Measurements from ENCODE around the gene SHOC1. TPM values are rescaled to one million over a fixed set of nuclear protein-coding genes. Genes with fewer than 3 reads are reported as not detected.

The SHOC1 gene
- total RNA-seq, 2 donors from 2014 or later, result not detected

DNA sequence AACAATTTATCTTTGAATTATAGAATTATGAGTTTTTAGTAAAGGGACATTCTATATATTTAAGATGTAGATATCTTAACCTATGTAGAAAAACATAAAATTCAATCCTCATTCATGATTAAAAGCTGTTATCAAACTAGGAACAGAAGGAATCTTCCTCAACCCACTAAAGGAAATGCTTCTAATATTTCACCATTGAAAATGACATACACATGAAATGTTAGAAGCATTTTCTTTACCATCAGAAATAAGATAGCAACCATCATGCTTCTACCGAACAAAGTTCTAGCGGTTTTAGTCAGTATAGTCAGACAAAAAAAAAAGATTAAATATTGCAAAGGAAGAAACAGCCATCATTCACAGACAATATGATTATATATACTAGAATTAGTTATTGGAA lies 32.2 kb downstream of the SHOC1 start:
- Histone ChIP-seq H3K9ac (ENCODE audit: extremely low read depth, low read length, poor library complexity, severe bottlenecking) (no peak overlapping the region), H3K4me1 (ENCODE audit: control insufficient read depth, insufficient read depth, low read length) (no peaks in the 10 kb centered on the region), H3K27ac (ENCODE audit: low read depth, low read length) (no peak overlapping the region), H3K4me3 (ENCODE audit: low read length) (no peak overlapping the region), H3K27me3 (ENCODE audit: control insufficient read depth, insufficient read depth, low read length, poor library complexity, severe bottlenecking) (no peaks in the 10 kb centered on the region), H3K36me3 (ENCODE audit: control insufficient read depth, insufficient read depth, low read length) (no peaks in the 10 kb centered on the region), H3K9me3 (ENCODE audit: control insufficient read depth, low read length) (no peaks in the 10 kb centered on the region)
- Mint-ChIP-seq H3K4me1 (no peaks in the 10 kb centered on the region), H3K4me3 (no peak overlapping the region), H3K9me3 (peaks cover 15% of the 10 kb centered on the region), H3K27ac (no peak overlapping the region), H3K36me3 (ENCODE audit: low read depth) (peaks cover 5% of the 10 kb centered on the region), H3K27me3 (ENCODE audit: insufficient read depth) (no peaks in the 10 kb centered on the region)
- no peak for DNase-seq
- TF ChIP-seq, protein P1, sequence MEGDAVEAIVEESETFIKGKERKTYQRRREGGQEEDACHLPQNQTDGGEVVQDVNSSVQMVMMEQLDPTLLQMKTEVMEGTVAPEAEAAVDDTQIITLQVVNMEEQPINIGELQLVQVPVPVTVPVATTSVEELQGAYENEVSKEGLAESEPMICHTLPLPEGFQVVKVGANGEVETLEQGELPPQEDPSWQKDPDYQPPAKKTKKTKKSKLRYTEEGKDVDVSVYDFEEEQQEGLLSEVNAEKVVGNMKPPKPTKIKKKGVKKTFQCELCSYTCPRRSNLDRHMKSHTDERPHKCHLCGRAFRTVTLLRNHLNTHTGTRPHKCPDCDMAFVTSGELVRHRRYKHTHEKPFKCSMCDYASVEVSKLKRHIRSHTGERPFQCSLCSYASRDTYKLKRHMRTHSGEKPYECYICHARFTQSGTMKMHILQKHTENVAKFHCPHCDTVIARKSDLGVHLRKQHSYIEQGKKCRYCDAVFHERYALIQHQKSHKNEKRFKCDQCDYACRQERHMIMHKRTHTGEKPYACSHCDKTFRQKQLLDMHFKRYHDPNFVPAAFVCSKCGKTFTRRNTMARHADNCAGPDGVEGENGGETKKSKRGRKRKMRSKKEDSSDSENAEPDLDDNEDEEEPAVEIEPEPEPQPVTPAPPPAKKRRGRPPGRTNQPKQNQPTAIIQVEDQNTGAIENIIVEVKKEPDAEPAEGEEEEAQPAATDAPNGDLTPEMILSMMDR (conservative IDR thresholded peaks at IDR 0.05), result no peak
- 95% methylated on average over 2 of the region's 2 CpGs; no CpG with 5 or more reads in 1 of the 2 experiments for WGBS, 2 experiments (ENCODE audit: insufficient coverage in 1 of 2, insufficient read length in 1 of 2)

DNA sequence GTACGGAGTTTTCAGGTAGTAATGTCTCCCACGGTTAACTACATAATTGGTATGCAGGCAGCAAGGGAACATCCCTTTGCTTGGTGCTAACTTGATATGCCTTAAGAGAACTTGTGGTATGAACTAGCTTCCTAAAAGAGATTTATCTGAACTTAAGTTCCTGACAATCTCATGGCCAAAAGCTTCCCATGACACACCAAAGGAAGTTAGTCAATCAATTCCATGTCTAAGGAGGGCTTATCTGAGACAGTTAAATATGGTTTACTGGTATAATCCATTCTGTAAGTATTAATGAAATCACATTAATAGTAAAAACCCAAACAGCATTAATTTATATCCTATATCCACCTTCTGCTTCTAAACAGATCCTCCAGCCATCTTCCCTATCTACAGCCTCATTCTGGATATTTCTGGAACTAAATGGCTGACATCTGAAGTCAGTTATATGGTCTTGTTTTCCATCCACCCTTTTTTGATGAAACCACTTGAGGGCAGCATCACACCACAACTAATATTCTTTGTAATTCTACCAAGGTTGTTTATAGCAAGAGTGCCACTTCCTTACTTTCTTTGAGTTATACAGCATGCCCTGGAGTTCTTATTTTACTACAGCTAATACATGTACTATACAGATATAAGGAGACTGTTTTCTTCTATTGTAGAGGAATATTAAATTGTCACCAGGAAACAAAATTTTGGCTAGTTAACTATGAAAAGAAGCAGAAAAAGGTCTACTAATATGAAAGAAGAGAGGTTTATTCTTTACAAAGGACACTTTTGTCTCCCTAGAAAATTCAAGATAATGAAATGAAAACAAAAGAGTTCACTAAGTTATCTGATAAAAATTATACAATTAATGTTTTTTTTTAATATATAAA lies 34.7 kb downstream of the SHOC1 start:
- Mint-ChIP-seq H3K4me1 (no peaks in the 10 kb centered on the region), H3K27me3 (ENCODE audit: insufficient read depth) (no peaks in the 10 kb centered on the region), H3K27ac (no peak overlapping the region), H3K9me3 (no peaks in the 10 kb centered on the region), H3K36me3 (ENCODE audit: low read depth) (no peaks in the 10 kb centered on the region), H3K4me3 (no peak overlapping the region)
- 85% methylated on average over 2 of the region's 2 CpGs for WGBS, 2 experiments (ENCODE audit: insufficient coverage in 1 of 2, insufficient read length in 1 of 2)
- H3K36me3 ChIP-seq (ENCODE audit: control insufficient read depth, insufficient read depth, low read length), result no peaks in the 10 kb centered on the region
- no peaks in the 10 kb centered on the region for H3K4me1 ChIP-seq (ENCODE audit: control insufficient read depth, insufficient read depth, low read length)
- H3K4me3 ChIP-seq (ENCODE audit: low read length), result no peak overlapping the region
- TF ChIP-seq, protein P1 (conservative IDR thresholded peaks at IDR 0.05), result peak; percentile 85
- no peaks in the 10 kb centered on the region for H3K27me3 ChIP-seq (ENCODE audit: control insufficient read depth, insufficient read depth, low read length, poor library complexity, severe bottlenecking)
- DNase-seq, result peak; percentile 63
- H3K27ac ChIP-seq (ENCODE audit: low read depth, low read length), result no peak overlapping the region
- H3K9me3 ChIP-seq (ENCODE audit: control insufficient read depth, low read length), result no peaks in the 10 kb centered on the region
- H3K9ac ChIP-seq (ENCODE audit: extremely low read depth, low read length, poor library complexity, severe bottlenecking), result no peak overlapping the region

DNA sequence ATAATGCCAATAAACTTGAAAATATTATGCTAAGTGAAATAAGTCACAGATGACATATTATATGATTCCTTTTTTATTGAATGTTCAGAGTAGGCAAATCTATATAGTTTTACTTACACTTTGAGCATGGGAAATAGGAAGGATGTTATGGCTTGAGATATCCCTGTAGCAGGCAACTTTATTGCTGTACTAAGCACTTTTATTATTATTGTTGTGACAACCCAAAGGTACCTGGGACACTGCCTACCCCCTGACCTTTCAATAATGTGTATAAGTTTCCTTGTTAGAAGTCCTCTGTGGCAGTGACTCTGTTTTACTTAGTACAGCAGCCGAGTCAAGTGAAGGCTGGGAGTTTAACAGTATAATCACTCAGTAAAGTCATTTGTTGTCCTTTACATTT lies 39.9 kb downstream of the SHOC1 start:
- H3K36me3 ChIP-seq (ENCODE audit: control insufficient read depth, insufficient read depth, low read length), result no peaks in the 10 kb centered on the region
- Mint-ChIP-seq H3K9me3 (peaks cover 27% of the 10 kb centered on the region), H3K27ac (no peak overlapping the region), H3K36me3 (ENCODE audit: low read depth) (peaks cover 9% of the 10 kb centered on the region), H3K27me3 (ENCODE audit: insufficient read depth) (no peaks in the 10 kb centered on the region), H3K4me1 (no peaks in the 10 kb centered on the region), H3K4me3 (no peak overlapping the region)
- H3K4me1 ChIP-seq (ENCODE audit: control insufficient read depth, insufficient read depth, low read length), result no peaks in the 10 kb centered on the region
- no peaks in the 10 kb centered on the region for H3K27me3 ChIP-seq (ENCODE audit: control insufficient read depth, insufficient read depth, low read length, poor library complexity, severe bottlenecking)
- no peak overlapping the region for H3K4me3 ChIP-seq (ENCODE audit: low read length)
- 86 to 89% methylated on average over 1 of the region's 1 CpG for WGBS, 2 experiments (ENCODE audit: insufficient coverage in 1 of 2, insufficient read length in 1 of 2)
- H3K9ac ChIP-seq (ENCODE audit: extremely low read depth, low read length, poor library complexity, severe bottlenecking), result no peak overlapping the region
- H3K27ac ChIP-seq (ENCODE audit: low read depth, low read length), result no peak overlapping the region
- DNase-seq, result no peak
- TF ChIP-seq, protein P1 (conservative IDR thresholded peaks at IDR 0.05), result no peak
- peaks cover 17% of the 10 kb centered on the region for H3K9me3 ChIP-seq (ENCODE audit: control insufficient read depth, low read length)

Data from endodermal cell (in vitro differentiated cells).